ENCODE results near the gene CCDC17.

DNA sequence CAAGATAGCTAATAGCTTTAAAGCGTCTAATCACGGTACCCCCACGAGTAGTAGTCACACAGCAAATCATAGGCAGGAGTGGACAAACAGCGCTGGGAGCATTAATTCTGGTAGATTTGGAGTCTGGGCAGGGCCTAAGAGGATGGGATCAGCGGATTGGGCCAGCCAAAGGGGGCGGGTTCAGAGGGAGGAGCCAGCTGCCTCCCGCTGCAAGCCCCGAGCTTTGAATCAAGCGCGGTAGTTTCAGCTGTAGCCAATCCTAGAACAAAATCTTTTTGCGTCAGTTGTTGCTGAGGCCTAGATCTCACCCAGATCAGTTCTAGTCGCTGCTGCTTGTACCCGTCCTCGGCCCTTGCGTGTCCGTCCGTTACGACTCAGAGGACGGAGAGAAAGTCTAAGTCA, 40.6 kb downstream of the CCDC17 start:
- TF ChIP-seq EZH2 (IDR thresholded peaks at IDR 0.05) (no peak), EZH2phosphoT487 (IDR thresholded peaks at IDR 0.05) (no peak)
- TF ChIP-seq, protein P1, sequence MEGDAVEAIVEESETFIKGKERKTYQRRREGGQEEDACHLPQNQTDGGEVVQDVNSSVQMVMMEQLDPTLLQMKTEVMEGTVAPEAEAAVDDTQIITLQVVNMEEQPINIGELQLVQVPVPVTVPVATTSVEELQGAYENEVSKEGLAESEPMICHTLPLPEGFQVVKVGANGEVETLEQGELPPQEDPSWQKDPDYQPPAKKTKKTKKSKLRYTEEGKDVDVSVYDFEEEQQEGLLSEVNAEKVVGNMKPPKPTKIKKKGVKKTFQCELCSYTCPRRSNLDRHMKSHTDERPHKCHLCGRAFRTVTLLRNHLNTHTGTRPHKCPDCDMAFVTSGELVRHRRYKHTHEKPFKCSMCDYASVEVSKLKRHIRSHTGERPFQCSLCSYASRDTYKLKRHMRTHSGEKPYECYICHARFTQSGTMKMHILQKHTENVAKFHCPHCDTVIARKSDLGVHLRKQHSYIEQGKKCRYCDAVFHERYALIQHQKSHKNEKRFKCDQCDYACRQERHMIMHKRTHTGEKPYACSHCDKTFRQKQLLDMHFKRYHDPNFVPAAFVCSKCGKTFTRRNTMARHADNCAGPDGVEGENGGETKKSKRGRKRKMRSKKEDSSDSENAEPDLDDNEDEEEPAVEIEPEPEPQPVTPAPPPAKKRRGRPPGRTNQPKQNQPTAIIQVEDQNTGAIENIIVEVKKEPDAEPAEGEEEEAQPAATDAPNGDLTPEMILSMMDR (IDR thresholded peaks at IDR 0.05) = no peak

Data from neural progenitor cell (in vitro differentiated cells).